DND-41 (cell line): ENCODE results near the gene HAUS5.

ENCODE experiments used
- CTCF ChIP-seq: IDR thresholded peaks from 2 replicates; pipeline ENCODE4 v1.5.1; 2012; ENCODE audit warnings: borderline replicate concordance, low read length, moderate library complexity, mild to moderate bottlenecking; ENCODE audit not compliant: poor library complexity, severe bottlenecking; ENCODE audit errors: extremely low read depth
- EZH2 ChIP-seq: IDR thresholded peaks from 3 replicates; pipeline ENCODE4 v1.6.1; 2012; ENCODE audit warnings: borderline replicate concordance, low read depth, mild to moderate bottlenecking, moderate library complexity, low read length, inconsistent platforms; ENCODE audit not compliant: severe bottlenecking

- TF ChIP-seq EZH2: no peak
- TF ChIP-seq CTCF: no peak
These were observed 57.0 kb downstream of the HAUS5 start for GRCh38 chr19:35669566-35669965.
